Testis (tissue), 3 donors: Measurements from ENCODE around the gene MYL12B. TPM values are rescaled to one million over a fixed set of nuclear protein-coding genes. Genes with fewer than 3 reads are reported as not detected.

Experiments
- DNase-seq: peaks from one replicate; pipeline ENCODE4 v3.0.0-alpha.2; 2019
- H3K27ac ChIP-seq, 2 donors: fragments of 200-600 bp; sonication (generic); one replicate each; pipeline ENCODE4 v1.5.1; 2019
- H3K27me3 ChIP-seq: fragments of 200-600 bp; sonication (generic); one replicate; pipeline ENCODE4 v1.5.1; 2019
- H3K36me3 ChIP-seq: fragments of 200-600 bp; sonication (generic); one replicate; pipeline ENCODE4 v1.5.1; 2017; ENCODE audit warnings: low read depth; ENCODE audit errors: missing control alignments
- H3K4me1 ChIP-seq: fragments of 200-600 bp; sonication (generic); one replicate; pipeline ENCODE4 v1.5.1; 2019
- H3K4me3 ChIP-seq, 2 donors: fragments of 200-600 bp; sonication (generic); one replicate each; pipeline ENCODE4 v1.5.1; 2017 to 2019
- H3K9me3 ChIP-seq: fragments of 200-600 bp; sonication (generic); one replicate; pipeline ENCODE4 v1.5.1; 2017
- POLR2A ChIP-seq: fragments of 450-650 bp; IDR thresholded peaks from one replicate; pipeline ENCODE4 v1.6.1; 2017; ENCODE audit warnings: antibody characterized with exemption, mild to moderate bottlenecking, moderate library complexity
- WGBS, 2 donors: methylation state at CpG; one replicate each; pipeline ENCODE4 v1.1.5; 2018; 5-methylcytosine and 5-hydroxymethylcytosine counted together
- intact Hi-C: fragments of 100-400 bp; cut with DNase I; formaldehyde crosslinking; loops from one replicate; pipeline ENCODE4 v1.15.1; 2023; ENCODE audit warnings: low total_unique reads
- polyA plus RNA-seq: library from polyadenylated mRNA; stranded (reverse); fragments of 350-450 nt; fragmentation: Illumina TruSeq; extraction: RNeasy Lipid Tissue Mini Kit (QIAGEN cat#74804); gene quantifications from one replicate; pipeline ENCODE4 v1.2.3, GENCODE V29; 2014; ENCODE audit warnings: low read depth, low replicate concordance; ENCODE audit not compliant: insufficient read depth
- total RNA-seq, 2 donors: library from RNA; depleted of rRNA; stranded (reverse); fragments of >200 nt; gene quantifications; one replicate each; pipeline ENCODE4 v1.2.3, GENCODE V29; 2016
- TF ChIP-seq, protein P1 (sequence below), 3 experiments: fragments of 450-650 bp in 2 of 3; fragments of 200-600 bp in 1 of 3; sonication (generic) in 1 of 3; IDR thresholded peaks; one replicate each; pipeline ENCODE4 v1.5.1; 2016 to 2019; ENCODE audit warnings: antibody characterized with exemption in 3 of 3, mild to moderate bottlenecking in 2 of 3, moderate library complexity in 1 of 3

The MYL12B gene
- total and polyA plus RNA-seq, 3 donors from 2014 or later = 215 to 372 (median 255) TPM

DNA sequence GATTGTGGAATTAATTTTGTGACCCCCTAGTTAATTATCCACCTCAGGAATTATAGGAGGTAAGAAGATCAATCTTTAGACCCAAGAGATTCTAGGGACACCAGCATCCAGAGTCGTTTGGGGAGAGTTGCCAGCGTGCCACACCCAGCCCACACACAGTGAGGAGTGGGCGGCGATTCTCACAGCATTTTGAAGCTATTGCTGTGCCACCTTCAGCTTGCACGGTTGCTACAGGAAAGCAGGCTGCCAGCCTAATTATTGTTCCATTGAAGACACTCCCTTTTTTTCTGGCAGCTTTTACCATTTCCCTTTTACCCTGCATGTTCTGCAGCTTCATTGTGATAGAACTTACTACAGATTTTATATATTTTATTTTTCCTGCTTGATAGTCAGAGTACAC lies 27.5 kb upstream of the MYL12B start:
- 53 to 70% methylated on average over 5 of the region's 5 CpGs for WGBS, 2 donors
- TF ChIP-seq, protein P1, sequence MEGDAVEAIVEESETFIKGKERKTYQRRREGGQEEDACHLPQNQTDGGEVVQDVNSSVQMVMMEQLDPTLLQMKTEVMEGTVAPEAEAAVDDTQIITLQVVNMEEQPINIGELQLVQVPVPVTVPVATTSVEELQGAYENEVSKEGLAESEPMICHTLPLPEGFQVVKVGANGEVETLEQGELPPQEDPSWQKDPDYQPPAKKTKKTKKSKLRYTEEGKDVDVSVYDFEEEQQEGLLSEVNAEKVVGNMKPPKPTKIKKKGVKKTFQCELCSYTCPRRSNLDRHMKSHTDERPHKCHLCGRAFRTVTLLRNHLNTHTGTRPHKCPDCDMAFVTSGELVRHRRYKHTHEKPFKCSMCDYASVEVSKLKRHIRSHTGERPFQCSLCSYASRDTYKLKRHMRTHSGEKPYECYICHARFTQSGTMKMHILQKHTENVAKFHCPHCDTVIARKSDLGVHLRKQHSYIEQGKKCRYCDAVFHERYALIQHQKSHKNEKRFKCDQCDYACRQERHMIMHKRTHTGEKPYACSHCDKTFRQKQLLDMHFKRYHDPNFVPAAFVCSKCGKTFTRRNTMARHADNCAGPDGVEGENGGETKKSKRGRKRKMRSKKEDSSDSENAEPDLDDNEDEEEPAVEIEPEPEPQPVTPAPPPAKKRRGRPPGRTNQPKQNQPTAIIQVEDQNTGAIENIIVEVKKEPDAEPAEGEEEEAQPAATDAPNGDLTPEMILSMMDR (IDR thresholded peaks at IDR 0.05) = no peak
- no peak for TF ChIP-seq POLR2A
- no peaks in the 10 kb centered on the region for H3K9me3 ChIP-seq
- no peak overlapping the region for H3K4me3 ChIP-seq
- H3K36me3 ChIP-seq = no peaks in the 10 kb centered on the region
- H3K27me3 ChIP-seq = no peaks in the 10 kb centered on the region
- DNase-seq = no peak
- no peaks in the 10 kb centered on the region for H3K4me1 ChIP-seq
- no peak overlapping the region for H3K27ac ChIP-seq
- intact Hi-C loops = no loop called here

DNA sequence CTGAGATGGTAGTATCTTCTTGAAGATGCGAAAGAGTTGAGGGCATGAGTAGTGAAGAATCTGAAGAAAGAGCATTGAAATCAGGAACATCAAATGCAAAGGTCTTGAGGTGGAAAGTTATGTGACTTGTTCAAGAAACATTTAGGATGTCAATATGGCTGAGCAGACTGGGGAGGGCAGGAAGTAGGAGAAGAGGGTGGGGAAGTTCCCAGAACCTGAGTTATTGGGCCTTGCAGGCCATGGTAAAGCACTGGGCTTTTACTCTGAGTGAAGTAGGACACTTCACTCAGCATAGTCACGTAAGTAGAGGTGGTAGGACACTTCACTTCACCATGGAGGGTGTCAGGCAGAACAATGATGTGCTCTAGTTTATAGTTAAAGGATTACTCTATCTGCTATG lies 26.1 kb upstream of the MYL12B start:
- 97 to 100% methylated on average over 2 of the region's 2 CpGs for WGBS, 2 donors

DNA sequence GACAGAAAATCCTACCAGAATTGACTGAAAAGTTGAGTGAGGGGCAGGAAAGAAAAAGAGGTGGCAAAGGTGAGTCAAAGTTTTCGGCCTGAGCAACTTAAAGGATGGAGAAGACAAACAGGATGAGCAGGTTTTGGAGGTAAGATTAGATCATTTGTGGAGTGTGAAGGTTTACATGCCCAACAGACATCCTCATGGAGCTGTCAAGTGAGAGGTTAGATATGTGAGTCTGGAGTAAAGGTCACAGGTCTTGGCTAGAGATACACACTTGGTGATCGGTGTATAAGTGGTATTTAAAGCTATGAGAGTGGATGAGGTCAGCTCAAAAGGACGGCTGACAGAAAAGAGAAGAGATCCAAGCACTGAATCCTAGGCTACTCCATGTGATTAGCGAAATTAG lies 25.5 kb upstream of the MYL12B start:
- WGBS, 2 donors = 82 to 84% methylated on average over 4 of the region's 4 CpGs
- intact Hi-C loops = no loop called here
- TF ChIP-seq, protein P1 (IDR thresholded peaks at IDR 0.05) = no peak
- TF ChIP-seq POLR2A = no peak
- Histone ChIP-seq H3K9me3 (no peaks in the 10 kb centered on the region), H3K36me3 (no peaks in the 10 kb centered on the region), H3K4me1 (no peaks in the 10 kb centered on the region), H3K27me3 (no peaks in the 10 kb centered on the region), H3K4me3 (no peak overlapping the region), H3K27ac (no peak overlapping the region)
- DNase-seq = no peak

More for the DNA sequence above, 26.1 kb upstream of the MYL12B start:
- no peaks in the 10 kb centered on the region for H3K4me1 ChIP-seq
- H3K27ac ChIP-seq = no peak overlapping the region
- no peaks in the 10 kb centered on the region for H3K27me3 ChIP-seq
- TF ChIP-seq, protein P1 (IDR thresholded peaks at IDR 0.05) = no peak
- TF ChIP-seq POLR2A = no peak
- no peak overlapping the region for H3K4me3 ChIP-seq
- H3K9me3 ChIP-seq = no peaks in the 10 kb centered on the region
- no peaks in the 10 kb centered on the region for H3K36me3 ChIP-seq
- DNase-seq = no peak
- intact Hi-C loops = no loop called here

DNA sequence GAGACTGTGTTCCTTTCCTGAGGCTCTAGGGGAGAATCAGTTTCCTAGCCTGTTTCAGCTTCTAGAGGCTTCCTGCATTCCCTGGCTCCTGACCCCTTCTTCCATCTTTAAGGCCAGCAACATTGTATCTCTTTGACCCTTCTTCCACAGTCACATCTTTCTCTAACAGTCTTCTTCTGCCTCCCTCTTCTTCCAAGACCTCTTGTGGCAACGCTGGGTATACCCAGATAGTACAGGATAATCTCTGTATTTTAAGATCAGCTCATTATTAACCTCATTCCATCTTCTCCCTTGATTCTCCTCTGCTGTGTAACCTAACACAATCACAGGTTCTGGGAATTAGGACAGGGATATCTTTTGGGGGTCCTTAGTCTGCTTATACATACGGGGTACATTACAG lies 23.2 kb upstream of the MYL12B start:
- no peaks in the 10 kb centered on the region for H3K27me3 ChIP-seq
- peak overlapping the region; percentile 1 to 72 for H3K27ac ChIP-seq
- TF ChIP-seq, protein P1 (IDR thresholded peaks at IDR 0.05) = peak in 1 of 3 experiments; percentile 40
- TF ChIP-seq POLR2A = no peak
- H3K4me1 ChIP-seq = no peaks in the 10 kb centered on the region
- DNase-seq = peak; percentile 43
- no peaks in the 10 kb centered on the region for H3K36me3 ChIP-seq
- H3K9me3 ChIP-seq = no peaks in the 10 kb centered on the region
- no peak overlapping the region for H3K4me3 ChIP-seq
- intact Hi-C loops = no loop called here
- 78 to 84% methylated on average over 2 of the region's 2 CpGs for WGBS, 2 donors

DNA sequence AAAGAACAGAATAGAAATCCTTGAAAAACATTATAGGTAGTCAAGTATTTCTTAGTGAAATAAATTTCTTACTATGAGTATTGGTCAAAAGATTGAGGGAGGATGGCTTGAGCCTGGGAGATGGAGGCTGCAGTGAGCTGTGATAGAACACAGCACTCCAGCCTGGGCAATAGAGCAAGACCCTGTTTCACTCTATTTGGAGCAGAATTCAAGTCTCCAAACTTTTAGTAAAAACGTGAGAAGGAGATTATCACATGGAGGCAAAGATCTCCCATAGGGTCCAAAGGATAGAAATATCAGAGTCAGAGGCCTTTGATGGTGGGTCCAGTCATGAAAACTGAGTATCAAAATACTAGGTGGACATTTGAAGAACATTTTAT lies 16.8 kb upstream of the MYL12B start:
- Histone ChIP-seq H3K4me3 (peak overlapping the region in 1 of 2 donors; percentile 93), H3K27ac (peak overlapping the region; percentile 94 to 97), H3K36me3 (no peaks in the 10 kb centered on the region), H3K4me1 (peaks cover 20% of the 10 kb centered on the region), H3K9me3 (no peaks in the 10 kb centered on the region), H3K27me3 (no peaks in the 10 kb centered on the region)
- 29 to 42% methylated on average over 1 of the region's 1 CpG for WGBS, 2 donors
- no peak for DNase-seq
- TF ChIP-seq POLR2A = no peak
- TF ChIP-seq, protein P1 (IDR thresholded peaks at IDR 0.05) = no peak
- intact Hi-C loops = loop anchor here (10.0 kb wide), 3 partner anchors 90 to 310 kb away; partner anchors contain the start of gene LPIN2
